ENCODE measurements around the gene CACFD1.
A peak's percentile ranks its signal among the peaks of the same experiment; 100 is the strongest.

The CACFD1 gene

GRCh38 chr9:133478851-133479711, 19.3 kb downstream of the CACFD1 start, which contains the start of gene SLC2A6:
Gene SLC2A6, minus strand, starts transcription at chr9:133479099. Its CDS starts 40 bp downstream, at chr9:133479059.
- H3K9me3 ChIP-seq (ENCODE audit: control insufficient read depth, insufficient read depth, low read length), result no peaks in the 10 kb centered on the region
- H3K27ac ChIP-seq (ENCODE audit: low read length), result no peak within 1 kb of the TSS
- H3K4me3 ChIP-seq (ENCODE audit: low read length), result peak within 1 kb of the TSS; percentile 49; the same call in 1 of the 2 replicates
- H3K27me3 ChIP-seq (ENCODE audit: control insufficient read depth, insufficient read depth, low read length), result no peaks in the 10 kb centered on the region
- 0 out of 2 replicates have a peak, but pooled peaks cover 2% of the 10 kb centered on the region for H3K4me1 ChIP-seq (ENCODE audit: control insufficient read depth, insufficient read depth, low read length)
- DNase-seq (ENCODE audit: low read depth, low spot score), result peak; percentile 89
- WGBS (ENCODE audit: insufficient coverage, insufficient read length), result no CpG with 5 or more reads among the region's 84 CpGs
- peaks cover 8% of the 10 kb centered on the region for H3K36me3 ChIP-seq (ENCODE audit: control insufficient read depth, insufficient read depth, low read length)

DNA sequence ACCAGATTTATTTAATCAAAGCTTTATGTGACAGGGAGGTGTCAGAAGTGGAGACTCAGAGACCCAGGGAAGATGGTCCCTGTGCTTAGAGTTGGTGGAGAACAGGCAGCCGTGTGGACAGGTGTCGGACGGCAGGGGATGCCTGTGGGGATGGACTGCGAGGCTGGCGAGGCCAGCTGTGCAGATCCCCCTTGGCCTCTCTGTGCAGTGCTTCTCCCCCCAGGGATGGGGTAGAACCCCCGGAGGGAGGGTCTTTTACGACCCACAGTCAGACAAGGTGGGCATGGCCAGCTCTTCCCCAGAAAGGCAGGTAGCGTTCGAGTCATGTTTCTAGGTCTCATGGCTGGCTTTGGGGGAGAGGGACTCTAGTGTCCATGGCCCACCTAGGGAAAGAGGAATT, 23.8 kb downstream of the CACFD1 start:
- H3K9me3 ChIP-seq (ENCODE audit: control insufficient read depth, insufficient read depth, low read length), result no peaks in the 10 kb centered on the region
- H3K27ac ChIP-seq (ENCODE audit: low read length), result no peak overlapping the region
- H3K4me3 ChIP-seq (ENCODE audit: low read length), result no peak overlapping the region
- no CpG with 5 or more reads among the region's 9 CpGs for WGBS (ENCODE audit: insufficient coverage, insufficient read length)
- H3K27me3 ChIP-seq (ENCODE audit: control insufficient read depth, insufficient read depth, low read length), result no peaks in the 10 kb centered on the region
- DNase-seq (ENCODE audit: low read depth, low spot score), result no peak
- H3K4me1 ChIP-seq (ENCODE audit: control insufficient read depth, insufficient read depth, low read length), result 0 out of 2 replicates have a peak, but pooled peaks cover 1% of the 10 kb centered on the region
- H3K36me3 ChIP-seq (ENCODE audit: control insufficient read depth, insufficient read depth, low read length), result no peaks in the 10 kb centered on the region

DNA sequence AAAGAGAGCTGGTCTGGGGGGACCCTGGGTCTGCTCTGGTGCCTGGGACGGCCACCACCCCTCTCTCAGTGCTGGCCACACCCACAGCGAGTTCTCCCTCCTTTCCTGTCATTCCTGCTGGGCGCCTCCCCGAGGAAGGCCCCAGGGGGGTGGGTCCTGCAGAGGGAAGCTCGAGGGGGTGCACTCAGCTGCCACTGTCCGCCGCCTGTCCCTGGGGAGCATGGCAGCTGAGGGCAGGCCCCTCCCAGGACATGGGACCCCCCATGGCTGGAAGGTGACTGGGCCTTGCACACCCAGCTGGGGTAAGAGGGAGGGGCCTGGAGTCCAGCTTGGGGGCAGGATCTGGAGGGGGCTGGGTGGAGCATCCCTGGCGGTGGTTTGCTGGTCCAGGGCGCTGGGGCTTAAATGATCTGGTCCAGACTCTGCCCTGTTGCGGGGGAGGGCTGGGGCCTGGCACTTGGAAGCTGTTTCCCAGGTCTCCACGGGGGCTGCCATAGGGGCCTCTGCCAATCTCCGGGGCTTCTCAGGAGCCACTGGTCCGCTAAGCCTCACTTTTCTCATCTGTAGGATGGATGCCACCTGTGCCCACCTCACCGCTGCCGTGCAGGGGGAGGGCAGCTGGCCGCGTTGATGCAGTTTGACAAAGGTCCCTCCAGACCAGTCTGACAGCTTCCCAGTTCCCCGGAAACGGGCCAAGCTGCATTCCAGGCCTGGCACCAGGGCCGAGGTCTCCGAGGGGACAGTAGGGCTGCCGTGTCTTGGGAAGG, 25.1 kb downstream of the CACFD1 start:
- DNase-seq (ENCODE audit: low read depth, low spot score), result no peak
- Histone ChIP-seq H3K4me3 (ENCODE audit: low read length) (no peak overlapping the region), H3K36me3 (ENCODE audit: control insufficient read depth, insufficient read depth, low read length) (no peaks in the 10 kb centered on the region), H3K4me1 (ENCODE audit: control insufficient read depth, insufficient read depth, low read length) (0 out of 2 replicates have a peak, but pooled peaks cover 1% of the 10 kb centered on the region), H3K9me3 (ENCODE audit: control insufficient read depth, insufficient read depth, low read length) (no peaks in the 10 kb centered on the region), H3K27ac (ENCODE audit: low read length) (no peak overlapping the region), H3K27me3 (ENCODE audit: control insufficient read depth, insufficient read depth, low read length) (no peaks in the 10 kb centered on the region)
- no CpG with 5 or more reads among the region's 22 CpGs for WGBS (ENCODE audit: insufficient coverage, insufficient read length)

DNA sequence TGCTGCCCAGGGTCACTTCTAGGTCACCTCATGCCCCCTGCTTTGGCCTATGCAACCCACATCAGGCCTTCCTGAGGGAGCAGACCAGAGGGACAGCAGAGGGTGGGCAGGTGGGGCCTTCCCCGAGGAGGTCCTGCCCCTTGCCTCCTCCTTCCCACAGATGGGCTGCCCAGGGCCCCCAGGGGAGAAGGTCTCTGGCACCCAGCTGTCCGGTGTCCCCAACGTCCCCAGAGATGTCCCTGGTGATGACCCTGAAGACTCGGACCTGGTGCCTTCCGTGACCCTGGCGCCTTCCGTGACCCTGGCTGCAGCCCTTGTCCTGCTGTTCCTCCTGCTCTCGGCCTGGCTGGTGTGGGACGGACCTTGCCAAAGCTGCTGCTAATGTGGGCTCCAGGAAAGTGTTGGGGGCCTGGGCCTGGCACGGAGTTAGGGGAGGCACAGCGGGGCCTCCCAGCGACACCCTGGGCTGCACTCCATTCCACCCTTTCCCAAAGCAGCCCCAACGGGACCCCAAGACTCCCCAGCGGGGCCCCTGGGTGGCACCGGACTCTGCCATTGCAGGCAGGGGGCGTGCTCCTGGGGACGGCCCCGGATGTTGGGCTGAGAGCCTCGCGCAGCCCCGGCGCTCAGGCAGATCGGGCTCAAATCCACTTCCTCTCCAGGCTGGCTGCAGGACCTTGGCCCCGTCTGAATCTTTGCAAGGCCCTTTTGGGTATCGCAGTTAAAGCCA, 25.9 kb downstream of the CACFD1 start:
- no CpG with 5 or more reads among the region's 25 CpGs for WGBS (ENCODE audit: insufficient coverage, insufficient read length)
- Histone ChIP-seq H3K4me3 (ENCODE audit: low read length) (no peak overlapping the region), H3K27ac (ENCODE audit: low read length) (no peak overlapping the region)

DNA sequence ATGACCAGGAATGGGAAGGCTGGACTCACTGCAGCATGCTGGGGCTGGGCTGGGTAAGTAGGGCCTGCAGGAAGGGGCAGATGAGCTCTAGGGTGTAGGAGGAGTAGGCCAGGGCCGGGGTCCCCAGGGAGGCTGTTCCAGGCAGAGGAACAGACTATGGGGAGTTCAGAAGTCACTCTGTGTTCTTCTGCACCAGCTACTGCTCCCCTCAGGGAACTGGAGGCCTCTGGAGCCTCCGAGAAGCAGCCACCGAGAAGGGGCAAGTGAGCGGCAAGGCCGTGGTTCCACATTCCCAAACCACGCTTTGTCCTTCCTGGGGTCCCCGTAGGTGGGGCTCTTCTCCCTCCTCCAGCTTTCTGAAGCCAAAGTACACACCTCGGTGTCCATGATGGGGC, 27.6 kb downstream of the CACFD1 start:
- H3K27me3 ChIP-seq (ENCODE audit: control insufficient read depth, insufficient read depth, low read length), result no peaks in the 10 kb centered on the region
- H3K36me3 ChIP-seq (ENCODE audit: control insufficient read depth, insufficient read depth, low read length), result no peaks in the 10 kb centered on the region; the same call in 1 of the 2 replicates
- H3K4me1 ChIP-seq (ENCODE audit: control insufficient read depth, insufficient read depth, low read length), result 0 out of 2 replicates have a peak, but pooled peaks cover 1% of the 10 kb centered on the region
- no CpG with 5 or more reads among the region's 8 CpGs for WGBS (ENCODE audit: insufficient coverage, insufficient read length)
- no peak overlapping the region for H3K27ac ChIP-seq (ENCODE audit: low read length)
- H3K9me3 ChIP-seq (ENCODE audit: control insufficient read depth, insufficient read depth, low read length), result no peaks in the 10 kb centered on the region
- H3K4me3 ChIP-seq (ENCODE audit: low read length), result no peak overlapping the region
- no peak for DNase-seq (ENCODE audit: low read depth, low spot score)

More for the DNA sequence above, 25.9 kb downstream of the CACFD1 start:
- Histone ChIP-seq H3K9me3 (ENCODE audit: control insufficient read depth, insufficient read depth, low read length) (no peaks in the 10 kb centered on the region), H3K4me1 (ENCODE audit: control insufficient read depth, insufficient read depth, low read length) (0 out of 2 replicates have a peak, but pooled peaks cover 1% of the 10 kb centered on the region), H3K36me3 (ENCODE audit: control insufficient read depth, insufficient read depth, low read length) (no peaks in the 10 kb centered on the region), H3K27me3 (ENCODE audit: control insufficient read depth, insufficient read depth, low read length) (no peaks in the 10 kb centered on the region)
- DNase-seq (ENCODE audit: low read depth, low spot score), result no peak

DNA sequence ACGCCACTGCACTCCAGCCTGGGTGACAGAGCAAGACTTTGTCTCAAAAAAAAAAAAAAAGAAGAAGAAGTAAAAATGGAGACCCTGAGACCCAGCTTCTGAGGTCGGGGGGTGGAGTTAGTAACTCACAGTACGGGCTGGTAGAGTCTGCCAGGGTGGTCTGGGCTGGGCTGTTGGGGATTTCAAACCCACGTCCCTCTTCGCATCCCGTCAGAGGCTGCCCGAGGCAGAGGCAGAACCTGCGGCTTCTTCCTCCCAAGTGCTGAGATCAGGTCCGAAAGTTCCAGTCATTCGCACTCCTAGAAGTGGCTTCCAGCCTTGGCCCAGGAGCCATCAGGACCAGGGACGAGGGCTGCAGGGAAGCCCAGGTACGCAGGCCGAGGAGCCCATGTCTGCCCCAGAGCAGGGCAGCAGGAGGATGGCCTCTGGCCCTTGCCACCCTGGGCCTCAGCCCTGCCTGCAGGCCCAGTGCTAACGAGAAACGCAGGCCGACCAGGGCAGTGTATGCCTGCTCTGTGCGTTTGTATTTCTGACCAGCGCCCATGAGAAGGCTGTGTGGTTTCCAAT, 29.0 kb downstream of the CACFD1 start:
- no peaks in the 10 kb centered on the region for H3K27me3 ChIP-seq (ENCODE audit: control insufficient read depth, insufficient read depth, low read length)
- H3K4me1 ChIP-seq (ENCODE audit: control insufficient read depth, insufficient read depth, low read length), result peaks cover 1% of the 10 kb centered on the region; the same call in 1 of the 2 replicates
- no peaks in the 10 kb centered on the region for H3K9me3 ChIP-seq (ENCODE audit: control insufficient read depth, insufficient read depth, low read length)
- H3K4me3 ChIP-seq (ENCODE audit: low read length), result no peak overlapping the region
- DNase-seq (ENCODE audit: low read depth, low spot score), result no peak
- H3K27ac ChIP-seq (ENCODE audit: low read length), result no peak overlapping the region
- H3K36me3 ChIP-seq (ENCODE audit: control insufficient read depth, insufficient read depth, low read length), result no peaks in the 10 kb centered on the region; the same call in 1 of the 2 replicates
- no CpG with 5 or more reads among the region's 18 CpGs for WGBS (ENCODE audit: insufficient coverage, insufficient read length)

DNA sequence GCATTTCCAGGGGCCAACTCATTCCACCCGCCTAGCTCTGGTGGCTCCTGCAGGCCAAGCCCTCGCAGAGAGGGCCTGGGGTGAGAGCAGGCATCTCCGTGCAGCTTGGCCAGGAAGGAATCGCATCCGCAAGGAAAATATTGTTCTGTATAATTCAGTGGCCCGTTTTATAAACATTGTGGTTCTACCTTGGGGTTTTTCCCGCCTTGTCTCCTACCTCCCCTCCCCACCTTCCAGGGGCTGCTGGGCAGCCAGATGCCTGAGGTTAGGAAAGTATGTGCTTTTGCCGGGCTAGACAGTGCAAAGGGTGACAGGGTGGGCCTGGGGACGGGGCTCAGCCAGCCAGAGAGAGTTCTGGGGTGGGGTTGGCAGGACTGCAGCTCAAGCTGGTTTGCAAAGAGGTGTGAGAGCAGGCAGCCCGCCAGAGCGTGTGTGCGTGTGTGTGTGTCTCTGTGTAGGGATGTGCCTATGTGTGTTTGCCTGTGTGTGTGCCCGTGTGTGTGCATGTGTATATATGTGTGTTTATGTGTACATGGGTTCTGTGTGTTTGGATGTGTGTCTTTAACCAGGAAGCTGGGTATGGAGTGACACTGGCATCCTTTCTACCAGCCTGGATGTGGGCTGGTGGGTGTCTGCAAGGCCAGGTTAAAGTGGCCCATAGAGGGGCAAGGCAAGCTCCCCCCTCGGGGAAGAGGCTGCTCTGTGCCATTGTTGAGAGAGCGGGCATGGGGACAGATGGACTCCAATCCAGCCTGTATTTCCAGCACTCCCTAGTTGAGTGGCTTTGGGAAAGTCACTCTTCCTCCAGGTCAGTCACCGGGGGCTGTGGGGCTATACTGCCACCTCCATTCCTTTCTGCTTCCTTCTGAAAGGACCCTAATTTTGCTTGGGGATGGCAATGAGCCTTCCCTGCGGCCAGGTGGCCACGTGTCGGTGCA, 29.7 kb downstream of the CACFD1 start:
- Histone ChIP-seq H3K36me3 (ENCODE audit: control insufficient read depth, insufficient read depth, low read length) (no peaks in the 10 kb centered on the region; the same call in 1 of the 2 replicates), H3K27ac (ENCODE audit: low read length) (no peak overlapping the region), H3K9me3 (ENCODE audit: control insufficient read depth, insufficient read depth, low read length) (no peaks in the 10 kb centered on the region), H3K4me3 (ENCODE audit: low read length) (no peak overlapping the region), H3K4me1 (ENCODE audit: control insufficient read depth, insufficient read depth, low read length) (peaks cover 1% of the 10 kb centered on the region; the same call in 1 of the 2 replicates), H3K27me3 (ENCODE audit: control insufficient read depth, insufficient read depth, low read length) (no peaks in the 10 kb centered on the region)
- no CpG with 5 or more reads among the region's 19 CpGs for WGBS (ENCODE audit: insufficient coverage, insufficient read length)
- no peak for DNase-seq (ENCODE audit: low read depth, low spot score)

- H3K4me3 ChIP-seq (ENCODE audit: low read length), result no peak overlapping the region
- no peaks in the 10 kb centered on the region for H3K9me3 ChIP-seq (ENCODE audit: control insufficient read depth, insufficient read depth, low read length)
- no peaks in the 10 kb centered on the region; the same call in 1 of the 2 replicates for H3K36me3 ChIP-seq (ENCODE audit: control insufficient read depth, insufficient read depth, low read length)
- no peaks in the 10 kb centered on the region for H3K27me3 ChIP-seq (ENCODE audit: control insufficient read depth, insufficient read depth, low read length)
- WGBS (ENCODE audit: insufficient coverage, insufficient read length), result no CpG with 5 or more reads among the region's 13 CpGs
- H3K27ac ChIP-seq (ENCODE audit: low read length), result no peak overlapping the region
- H3K4me1 ChIP-seq (ENCODE audit: control insufficient read depth, insufficient read depth, low read length), result no peaks in the 10 kb centered on the region; the same call in 1 of the 2 replicates
- no peak for DNase-seq (ENCODE audit: low read depth, low spot score)
Measured at GRCh38 chr9:133490201-133490681, 30.5 kb downstream of the CACFD1 start.
